Subcutaneous abdominal adipose tissue (tissue), 5 donors: Measurements from ENCODE around the gene CBL.

Experiments
- H3K27ac ChIP-seq: one replicate; pipeline ENCODE4 v1.7.0; 2013; ENCODE audit warnings: low read depth, mild to moderate bottlenecking, inconsistent platforms, low read length, moderate library complexity
- H3K27me3 ChIP-seq, 5 donors: one replicate each; pipeline ENCODE4 v1.7.0; 2013; ENCODE audit warnings: low read length in 5 of 5, inconsistent platforms in 1 of 5; ENCODE audit not compliant: control insufficient read depth in 5 of 5, insufficient read depth in 4 of 5
- H3K36me3 ChIP-seq, 5 donors: one replicate each; pipeline ENCODE4 v1.7.0; 2013; ENCODE audit warnings: low read length in 5 of 5; ENCODE audit not compliant: control insufficient read depth in 5 of 5, insufficient read depth in 5 of 5
- H3K4me1 ChIP-seq, 5 donors: one replicate each; pipeline ENCODE4 v1.7.0; 2013; ENCODE audit warnings: low read length in 5 of 5, mild to moderate bottlenecking in 3 of 5, moderate library complexity in 1 of 5; ENCODE audit not compliant: control insufficient read depth in 5 of 5, insufficient read depth in 5 of 5
- H3K4me3 ChIP-seq, 5 donors: one replicate each; pipeline ENCODE4 v1.7.0; 2013; ENCODE audit warnings: low read length in 5 of 5, low read depth in 1 of 5
- H3K9ac ChIP-seq, 5 donors: one replicate each; pipeline ENCODE4 v1.7.0; 2013; ENCODE audit warnings: low read length in 5 of 5, mild to moderate bottlenecking in 4 of 5, moderate library complexity in 3 of 5
- H3K9me3 ChIP-seq, 5 donors: one replicate each; pipeline ENCODE4 v1.7.0; 2013; ENCODE audit warnings: low read length in 5 of 5; ENCODE audit not compliant: control insufficient read depth in 5 of 5
- donor health status: healthy.
- donor health status: healthy.
- donor health status: healthy.
- donor health status: healthy.
- donor health status: healthy.

Gene CBL

GRCh38 chr11:119334174-119334930 lies 128.2 kb downstream of the CBL start, which contains the start of gene RNF26:
Gene RNF26 (plus strand): TSS chr11:119334527. CDS start chr11:119335123, 596 bp downstream.
- Histone ChIP-seq H3K27me3 (peaks cover 0 to 2% (median 0%) of the 10 kb centered on the region in 5 donors), H3K9me3 (no peaks in the 10 kb centered on the region), H3K4me1 (peaks cover 6 to 42% (median 37%) of the 10 kb centered on the region in 5 donors), H3K36me3 (peaks cover 0 to 14% (median 7%) of the 10 kb centered on the region in 5 donors), H3K4me3 (peak within 1 kb of the TSS; percentile 83 to 90 (median 87)), H3K9ac (peak within 1 kb of the TSS; percentile 48 to 90 (median 78)), H3K27ac (peak within 1 kb of the TSS; percentile 86)

GRCh38 chr11:119335091-119335654 lies 129.0 kb downstream of the CBL start:
- Histone ChIP-seq H3K36me3 (peaks cover 0 to 14% (median 7%) of the 10 kb centered on the region in 5 donors), H3K27me3 (peaks cover 0 to 3% (median 0%) of the 10 kb centered on the region in 5 donors), H3K9me3 (no peaks in the 10 kb centered on the region), H3K4me3 (peak overlapping the region; percentile 83 to 90 (median 87)), H3K4me1 (peaks cover 6 to 50% (median 41%) of the 10 kb centered on the region in 5 donors), H3K27ac (peak overlapping the region; percentile 86), H3K9ac (peak overlapping the region; percentile 48 to 90 (median 78))

GRCh38 chr11:119335655-119336543 lies 129.8 kb downstream of the CBL start:
- no peak overlapping the region for H3K9ac ChIP-seq
- peaks cover 0 to 14% (median 7%) of the 10 kb centered on the region in 5 donors for H3K36me3 ChIP-seq
- peak overlapping the region in 2 of 5 donors; percentile 84 to 87 for H3K4me3 ChIP-seq
- H3K27ac ChIP-seq: no peak overlapping the region
- H3K4me1 ChIP-seq: peaks cover 7 to 57% (median 47%) of the 10 kb centered on the region in 5 donors
- peaks cover 0 to 3% (median 0%) of the 10 kb centered on the region in 5 donors for H3K27me3 ChIP-seq
- H3K9me3 ChIP-seq: no peaks in the 10 kb centered on the region

GRCh38 chr11:119336744-119337469 lies 130.8 kb downstream of the CBL start:
- Histone ChIP-seq H3K9ac (no peak overlapping the region), H3K4me1 (peaks cover 10 to 67% (median 57%) of the 10 kb centered on the region in 5 donors), H3K27me3 (peaks cover 0 to 3% (median 0%) of the 10 kb centered on the region in 5 donors), H3K27ac (no peak overlapping the region), H3K4me3 (no peak overlapping the region), H3K9me3 (no peaks in the 10 kb centered on the region), H3K36me3 (peaks cover 0 to 14% (median 7%) of the 10 kb centered on the region in 5 donors)

GRCh38 chr11:119337581-119338317 lies 131.6 kb downstream of the CBL start:
- Histone ChIP-seq H3K9me3 (no peaks in the 10 kb centered on the region), H3K9ac (no peak overlapping the region), H3K4me1 (peaks cover 10 to 69% (median 57%) of the 10 kb centered on the region in 5 donors), H3K27ac (peak overlapping the region; percentile 30), H3K27me3 (peaks cover 0 to 3% (median 0%) of the 10 kb centered on the region in 5 donors), H3K4me3 (peak overlapping the region in 1 of 5 donors; percentile 73), H3K36me3 (peaks cover 0 to 14% (median 7%) of the 10 kb centered on the region in 5 donors)

- Histone ChIP-seq H3K4me1 (peaks cover 10 to 69% (median 57%) of the 10 kb centered on the region in 5 donors), H3K9ac (peak overlapping the region in 2 of 5 donors; percentile 6 to 25), H3K9me3 (no peaks in the 10 kb centered on the region), H3K36me3 (peaks cover 0 to 14% (median 7%) of the 10 kb centered on the region in 5 donors), H3K27me3 (peaks cover 0 to 3% (median 0%) of the 10 kb centered on the region in 5 donors), H3K27ac (peak overlapping the region; percentile 30), H3K4me3 (peak overlapping the region in 4 of 5 donors; percentile 41 to 76 (median 68))
These were observed 132.3 kb downstream of the CBL start for GRCh38 chr11:119338318-119338890.

GRCh38 chr11:119338965-119339588 lies 132.9 kb downstream of the CBL start:
- peak overlapping the region in 4 of 5 donors; percentile 28 to 76 (median 48) for H3K9ac ChIP-seq
- no peaks in the 10 kb centered on the region for H3K9me3 ChIP-seq
- H3K4me1 ChIP-seq: peaks cover 10 to 66% (median 59%) of the 10 kb centered on the region in 5 donors
- H3K4me3 ChIP-seq: peak overlapping the region; percentile 41 to 76 (median 72)
- peaks cover 0 to 14% (median 7%) of the 10 kb centered on the region in 5 donors for H3K36me3 ChIP-seq
- H3K27ac ChIP-seq: peak overlapping the region; percentile 87
- H3K27me3 ChIP-seq: peaks cover 0 to 3% (median 0%) of the 10 kb centered on the region in 5 donors

- Histone ChIP-seq H3K4me1 (peaks cover 14 to 69% (median 63%) of the 10 kb centered on the region in 5 donors), H3K9ac (peak overlapping the region; percentile 28 to 76 (median 66)), H3K27ac (peak overlapping the region; percentile 87)
These were observed 133.6 kb downstream of the CBL start for GRCh38 chr11:119339589-119340334.

More at GRCh38 chr11:119339589-119340334, 133.6 kb downstream of the CBL start:
- H3K9me3 ChIP-seq: no peaks in the 10 kb centered on the region
- peak overlapping the region; percentile 41 to 76 (median 72) for H3K4me3 ChIP-seq
- H3K27me3 ChIP-seq: peaks cover 0 to 3% (median 0%) of the 10 kb centered on the region in 5 donors
- peaks cover 0 to 14% (median 7%) of the 10 kb centered on the region in 5 donors for H3K36me3 ChIP-seq
